Astrocyte (in vitro differentiated cells and primary cell): ENCODE results near the gene KRT82.

Experiments used
- EZH2 ChIP-seq: IDR thresholded peaks from 2 replicates; pipeline ENCODE4 v1.6.1; 2012; ENCODE audit warnings: mild to moderate bottlenecking, low read length, inconsistent platforms; ENCODE audit not compliant: insufficient read depth
- TF ChIP-seq, protein P1 (sequence below): IDR thresholded peaks from 2 replicates; pipeline ENCODE4 v1.5.1; 2011; ENCODE audit warnings: low read depth, mild to moderate bottlenecking, inconsistent platforms, low read length, moderate library complexity; ENCODE audit not compliant: insufficient read depth

DNA sequence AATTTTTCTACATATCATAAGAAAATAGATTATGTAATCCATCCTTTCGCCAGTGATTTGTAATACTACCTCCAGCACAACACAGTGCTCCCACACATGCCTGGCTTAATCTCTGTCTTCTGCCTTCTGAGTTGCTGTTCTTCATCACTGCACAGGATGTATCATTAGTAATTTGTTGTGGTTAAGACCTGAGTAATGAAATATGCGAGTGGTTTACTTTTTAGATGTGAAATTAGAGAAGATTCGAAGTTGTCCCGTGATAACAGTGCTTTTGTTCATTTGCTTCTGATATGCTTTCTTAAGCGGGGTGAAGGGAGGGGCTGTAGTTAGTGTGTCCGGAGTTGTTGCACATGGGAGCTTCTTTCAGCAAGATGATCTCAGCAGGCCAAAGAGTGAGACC is 56.9 kb downstream of the KRT82 start:
- TF ChIP-seq, protein P1, sequence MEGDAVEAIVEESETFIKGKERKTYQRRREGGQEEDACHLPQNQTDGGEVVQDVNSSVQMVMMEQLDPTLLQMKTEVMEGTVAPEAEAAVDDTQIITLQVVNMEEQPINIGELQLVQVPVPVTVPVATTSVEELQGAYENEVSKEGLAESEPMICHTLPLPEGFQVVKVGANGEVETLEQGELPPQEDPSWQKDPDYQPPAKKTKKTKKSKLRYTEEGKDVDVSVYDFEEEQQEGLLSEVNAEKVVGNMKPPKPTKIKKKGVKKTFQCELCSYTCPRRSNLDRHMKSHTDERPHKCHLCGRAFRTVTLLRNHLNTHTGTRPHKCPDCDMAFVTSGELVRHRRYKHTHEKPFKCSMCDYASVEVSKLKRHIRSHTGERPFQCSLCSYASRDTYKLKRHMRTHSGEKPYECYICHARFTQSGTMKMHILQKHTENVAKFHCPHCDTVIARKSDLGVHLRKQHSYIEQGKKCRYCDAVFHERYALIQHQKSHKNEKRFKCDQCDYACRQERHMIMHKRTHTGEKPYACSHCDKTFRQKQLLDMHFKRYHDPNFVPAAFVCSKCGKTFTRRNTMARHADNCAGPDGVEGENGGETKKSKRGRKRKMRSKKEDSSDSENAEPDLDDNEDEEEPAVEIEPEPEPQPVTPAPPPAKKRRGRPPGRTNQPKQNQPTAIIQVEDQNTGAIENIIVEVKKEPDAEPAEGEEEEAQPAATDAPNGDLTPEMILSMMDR = no peak
- no peak for TF ChIP-seq EZH2
